DOHH2 (cell line): ENCODE results near the gene ANAPC2.

Experiments used
- H3F3A ChIP-seq: fragments of 200-600 bp; sonication (generic), shearing (Covaris generic); 2 replicates; pipeline ENCODE4 v1.6.0; 2016; ENCODE audit warnings: antibody characterized with exemption, mild to moderate bottlenecking; ENCODE audit not compliant: control insufficient read depth, insufficient read depth
- H3K27ac ChIP-seq: fragments of 200-600 bp; sonication (generic); 2 replicates; pipeline ENCODE4 v1.5.1; 2014; ENCODE audit warnings: low read depth, mild to moderate bottlenecking, low read length, moderate library complexity
- H3K27me3 ChIP-seq: fragments of 200-600 bp; sonication (generic); 2 replicates; pipeline ENCODE4 v1.6.1; 2014; ENCODE audit warnings: mild to moderate bottlenecking, low read length, mixed read lengths; ENCODE audit not compliant: control insufficient read depth
- H3K36me3 ChIP-seq: fragments of 200-600 bp; sonication (generic); 2 replicates; pipeline ENCODE4 v1.6.1; 2014; ENCODE audit warnings: mild to moderate bottlenecking, low read length, moderate library complexity, mixed read lengths; ENCODE audit not compliant: control insufficient read depth
- H3K4me1 ChIP-seq: fragments of 200-600 bp; sonication (generic); 2 replicates; pipeline ENCODE4 v1.6.1; 2014; ENCODE audit warnings: mild to moderate bottlenecking, low read length, mixed read lengths; ENCODE audit not compliant: control insufficient read depth
- H3K4me2 ChIP-seq: fragments of 200-600 bp; sonication (generic); 2 replicates; pipeline ENCODE4 v1.6.0; 2014; ENCODE audit warnings: mild to moderate bottlenecking, low read length, moderate library complexity
- H3K4me3 ChIP-seq: fragments of 200-600 bp; sonication (generic); 2 replicates; pipeline ENCODE4 v1.5.1; 2014; ENCODE audit warnings: mild to moderate bottlenecking, low read length, mixed read lengths
- H3K79me2 ChIP-seq: fragments of 200-600 bp; sonication (generic); 2 replicates; pipeline ENCODE4 v1.6.1; 2014; ENCODE audit warnings: mild to moderate bottlenecking, low read length, mixed read lengths; ENCODE audit not compliant: control insufficient read depth
- H3K9me2 ChIP-seq: fragments of 200-600 bp; sonication (generic); replicated peaks from 2 replicates; pipeline ENCODE4 v1.6.1; 2014; ENCODE audit warnings: mild to moderate bottlenecking, low read length, mixed read lengths; ENCODE audit not compliant: control insufficient read depth
- H3K9me3 ChIP-seq: fragments of 200-600 bp; sonication (generic); 2 replicates; pipeline ENCODE4 v1.6.1; 2014; ENCODE audit warnings: antibody characterized with exemption, low read length, mixed read lengths; ENCODE audit not compliant: control insufficient read depth, insufficient read depth
- H4K20me1 ChIP-seq: fragments of 200-600 bp; sonication (generic); 2 replicates; pipeline ENCODE4 v1.6.0; 2014; ENCODE audit warnings: low read depth, mild to moderate bottlenecking, antibody characterized with exemption, low read length, moderate library complexity; ENCODE audit not compliant: control insufficient read depth, insufficient read depth
- EZH2phosphoT487 ChIP-seq: fragments of 200-600 bp; sonication (generic); IDR thresholded peaks from 2 replicates; pipeline ENCODE4 v1.6.1; 2017; ENCODE audit warnings: borderline replicate concordance, mild to moderate bottlenecking, antibody characterized with exemption, low read length, moderate library complexity, mixed read lengths
- TF ChIP-seq, protein P1 (sequence below): fragments of 200-600 bp; sonication (generic); IDR thresholded peaks from one replicate; pipeline ENCODE4 v1.5.1; 2014; ENCODE audit warnings: antibody characterized with exemption, mild to moderate bottlenecking, low read depth, low read length; ENCODE audit not compliant: poor library complexity, severe bottlenecking

The ANAPC2 gene

DNA sequence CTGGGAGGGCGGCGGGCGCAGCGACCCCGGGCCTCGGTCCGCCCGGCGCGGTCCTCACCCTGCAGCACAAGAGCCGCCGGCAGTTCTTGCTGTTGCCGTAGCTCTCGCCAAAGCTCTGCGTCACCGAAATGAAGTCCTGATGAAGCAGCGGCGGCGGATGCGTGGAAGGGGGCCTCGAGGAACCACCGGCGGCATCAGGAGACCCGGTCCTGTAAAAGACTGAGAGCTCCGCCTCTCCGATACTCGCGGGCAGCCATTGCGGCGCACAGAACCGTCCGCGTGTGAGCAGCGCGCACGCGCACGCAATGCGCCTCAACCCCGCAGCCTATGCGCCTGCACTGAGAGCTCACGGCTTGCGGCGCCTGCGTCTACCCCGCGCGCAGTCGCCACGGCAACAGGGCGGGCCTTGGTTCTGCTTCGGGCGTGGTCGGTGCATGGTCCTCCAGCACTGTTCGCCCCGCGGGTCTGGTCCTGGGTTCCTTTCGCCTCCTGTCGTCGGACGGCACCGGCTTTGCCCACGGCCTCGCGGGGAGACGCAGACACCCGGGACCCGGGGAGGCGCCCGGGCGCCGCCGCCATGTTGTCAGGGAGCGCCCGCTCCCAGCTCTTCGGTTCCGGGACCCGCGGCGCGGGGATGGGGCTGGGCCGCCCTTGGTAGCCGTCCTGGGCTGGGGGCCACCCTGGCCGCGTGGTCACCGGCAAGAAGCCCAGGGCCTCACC, 58.7 kb downstream of the ANAPC2 start:
- H3F3A ChIP-seq: peaks cover 33% of the 10 kb centered on the region
- peaks cover 25% of the 10 kb centered on the region for H3K36me3 ChIP-seq
- no peaks in the 10 kb centered on the region for H3K9me2 ChIP-seq
- H3K27me3 ChIP-seq: no peaks in the 10 kb centered on the region
- H3K4me2 ChIP-seq: peak overlapping the region; percentile 93
- TF ChIP-seq, protein P1, sequence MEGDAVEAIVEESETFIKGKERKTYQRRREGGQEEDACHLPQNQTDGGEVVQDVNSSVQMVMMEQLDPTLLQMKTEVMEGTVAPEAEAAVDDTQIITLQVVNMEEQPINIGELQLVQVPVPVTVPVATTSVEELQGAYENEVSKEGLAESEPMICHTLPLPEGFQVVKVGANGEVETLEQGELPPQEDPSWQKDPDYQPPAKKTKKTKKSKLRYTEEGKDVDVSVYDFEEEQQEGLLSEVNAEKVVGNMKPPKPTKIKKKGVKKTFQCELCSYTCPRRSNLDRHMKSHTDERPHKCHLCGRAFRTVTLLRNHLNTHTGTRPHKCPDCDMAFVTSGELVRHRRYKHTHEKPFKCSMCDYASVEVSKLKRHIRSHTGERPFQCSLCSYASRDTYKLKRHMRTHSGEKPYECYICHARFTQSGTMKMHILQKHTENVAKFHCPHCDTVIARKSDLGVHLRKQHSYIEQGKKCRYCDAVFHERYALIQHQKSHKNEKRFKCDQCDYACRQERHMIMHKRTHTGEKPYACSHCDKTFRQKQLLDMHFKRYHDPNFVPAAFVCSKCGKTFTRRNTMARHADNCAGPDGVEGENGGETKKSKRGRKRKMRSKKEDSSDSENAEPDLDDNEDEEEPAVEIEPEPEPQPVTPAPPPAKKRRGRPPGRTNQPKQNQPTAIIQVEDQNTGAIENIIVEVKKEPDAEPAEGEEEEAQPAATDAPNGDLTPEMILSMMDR: no peak
- no peak for TF ChIP-seq EZH2phosphoT487
- peaks cover 62% of the 10 kb centered on the region for H3K79me2 ChIP-seq
- H3K27ac ChIP-seq: peak overlapping the region; percentile 88
- no peaks in the 10 kb centered on the region for H4K20me1 ChIP-seq
- peaks cover 32% of the 10 kb centered on the region for H3K4me1 ChIP-seq
- peak overlapping the region; percentile 90 for H3K4me3 ChIP-seq
- H3K9me3 ChIP-seq: no peaks in the 10 kb centered on the region

GRCh38 chr9:137128862-137129455, 59.4 kb downstream of the ANAPC2 start:
- H3K27ac ChIP-seq: peak overlapping the region; percentile 88
- peaks cover 39% of the 10 kb centered on the region for H3K4me1 ChIP-seq
- peaks cover 29% of the 10 kb centered on the region for H3K36me3 ChIP-seq
- TF ChIP-seq, protein P1: no peak
- TF ChIP-seq EZH2phosphoT487: no peak
- H3K4me3 ChIP-seq: peak overlapping the region; percentile 90
- H3K9me2 ChIP-seq: no peaks in the 10 kb centered on the region
- peaks cover 38% of the 10 kb centered on the region for H3F3A ChIP-seq
- H3K79me2 ChIP-seq: peaks cover 69% of the 10 kb centered on the region
- H3K9me3 ChIP-seq: no peaks in the 10 kb centered on the region
- no peaks in the 10 kb centered on the region; the same call in 1 of the 2 replicates for H4K20me1 ChIP-seq
- no peaks in the 10 kb centered on the region for H3K27me3 ChIP-seq
- H3K4me2 ChIP-seq: peak overlapping the region; percentile 93

DNA sequence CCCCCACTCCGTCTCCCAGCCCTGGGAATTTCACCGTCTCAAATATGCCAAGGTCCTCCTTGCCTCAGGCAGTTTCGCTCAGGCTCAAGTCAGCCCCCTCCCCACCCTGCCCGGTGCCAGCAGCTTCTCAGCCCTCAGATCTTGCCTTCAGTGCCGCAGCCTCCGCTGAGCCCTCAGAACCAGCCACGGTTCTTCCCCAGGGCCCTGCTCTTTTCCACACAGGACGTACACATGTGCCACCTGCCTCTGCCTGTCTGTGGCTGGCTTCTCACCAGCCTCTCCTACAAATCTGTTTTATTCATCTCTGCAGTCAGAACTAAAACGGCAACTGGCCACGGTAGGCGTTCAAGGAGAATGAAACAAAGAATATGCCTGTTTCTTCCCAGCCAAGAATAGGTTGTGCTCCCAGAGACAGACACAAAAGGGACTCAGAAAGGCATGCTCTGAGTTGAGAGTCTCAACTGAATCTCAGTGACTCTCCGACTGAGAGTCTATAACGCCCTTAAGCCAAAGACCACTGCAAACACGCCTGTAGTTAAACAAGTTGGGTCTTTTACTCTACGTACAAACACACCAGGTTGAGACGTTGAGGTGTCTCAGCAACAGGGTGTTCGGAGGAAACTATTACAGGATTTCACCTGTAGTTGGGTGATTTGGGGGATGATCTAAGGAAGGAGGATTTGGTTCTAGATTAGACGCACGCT, 60.0 kb downstream of the ANAPC2 start:
- H3K9me2 ChIP-seq: no peaks in the 10 kb centered on the region
- H3K79me2 ChIP-seq: peaks cover 70% of the 10 kb centered on the region
- peaks cover 30% of the 10 kb centered on the region for H3K36me3 ChIP-seq
- H3K27ac ChIP-seq: peak overlapping the region; percentile 88
- H3K9me3 ChIP-seq: no peaks in the 10 kb centered on the region
- H3F3A ChIP-seq: peaks cover 41% of the 10 kb centered on the region
- no peak for TF ChIP-seq EZH2phosphoT487
- TF ChIP-seq, protein P1: no peak
- H3K4me2 ChIP-seq: peak overlapping the region; percentile 93
- H3K4me1 ChIP-seq: peaks cover 45% of the 10 kb centered on the region
- no peaks in the 10 kb centered on the region; the same call in 1 of the 2 replicates for H4K20me1 ChIP-seq
- no peaks in the 10 kb centered on the region for H3K27me3 ChIP-seq
- peak overlapping the region; percentile 90 for H3K4me3 ChIP-seq
